Mammary epithelial cell (primary cell): Measurements from ENCODE around the gene SLC45A3.

Experiments
- EZH2 ChIP-seq: IDR thresholded peaks from 2 replicates; pipeline ENCODE4 v1.6.1; 2012; ENCODE audit warnings: low read length, inconsistent platforms, borderline replicate concordance
- TF ChIP-seq, protein P1 (sequence below), 2 donors: IDR thresholded peaks in 1 of 2; conservative IDR thresholded peaks in 1 of 2; 2 replicates each; pipeline ENCODE4 v1.5.1; 2011 to 2012; ENCODE audit warnings: inconsistent platforms in 2 of 2, low read length in 2 of 2, mild to moderate bottlenecking in 2 of 2, control low read depth in 1 of 2, low read depth in 1 of 2; ENCODE audit not compliant: insufficient read depth in 1 of 2; ENCODE audit errors: extremely low read depth in 1 of 2

- TF ChIP-seq, protein P1, sequence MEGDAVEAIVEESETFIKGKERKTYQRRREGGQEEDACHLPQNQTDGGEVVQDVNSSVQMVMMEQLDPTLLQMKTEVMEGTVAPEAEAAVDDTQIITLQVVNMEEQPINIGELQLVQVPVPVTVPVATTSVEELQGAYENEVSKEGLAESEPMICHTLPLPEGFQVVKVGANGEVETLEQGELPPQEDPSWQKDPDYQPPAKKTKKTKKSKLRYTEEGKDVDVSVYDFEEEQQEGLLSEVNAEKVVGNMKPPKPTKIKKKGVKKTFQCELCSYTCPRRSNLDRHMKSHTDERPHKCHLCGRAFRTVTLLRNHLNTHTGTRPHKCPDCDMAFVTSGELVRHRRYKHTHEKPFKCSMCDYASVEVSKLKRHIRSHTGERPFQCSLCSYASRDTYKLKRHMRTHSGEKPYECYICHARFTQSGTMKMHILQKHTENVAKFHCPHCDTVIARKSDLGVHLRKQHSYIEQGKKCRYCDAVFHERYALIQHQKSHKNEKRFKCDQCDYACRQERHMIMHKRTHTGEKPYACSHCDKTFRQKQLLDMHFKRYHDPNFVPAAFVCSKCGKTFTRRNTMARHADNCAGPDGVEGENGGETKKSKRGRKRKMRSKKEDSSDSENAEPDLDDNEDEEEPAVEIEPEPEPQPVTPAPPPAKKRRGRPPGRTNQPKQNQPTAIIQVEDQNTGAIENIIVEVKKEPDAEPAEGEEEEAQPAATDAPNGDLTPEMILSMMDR (conservative IDR thresholded peaks at IDR 0.05 in 1 of 2, IDR thresholded peaks at IDR 0.05 in 1 of 2; ENCODE audit: extremely low read depth in 1 of 2, insufficient read depth in 1 of 2, low read depth in 1 of 2, low read length in 2 of 2) = no peak
- TF ChIP-seq EZH2 = no peak
Measured at GRCh38 chr1:205623646-205624045, 56.7 kb downstream of the SLC45A3 start.
